Measurements from ENCODE around the gene PFKP. TPM values are rescaled to one million over a fixed set of nuclear protein-coding genes. Genes with fewer than 3 reads are reported as not detected.

The PFKP gene
- total RNA-seq, 3 donors from 2014 or later, result 239 to 271 (median 253) TPM

DNA sequence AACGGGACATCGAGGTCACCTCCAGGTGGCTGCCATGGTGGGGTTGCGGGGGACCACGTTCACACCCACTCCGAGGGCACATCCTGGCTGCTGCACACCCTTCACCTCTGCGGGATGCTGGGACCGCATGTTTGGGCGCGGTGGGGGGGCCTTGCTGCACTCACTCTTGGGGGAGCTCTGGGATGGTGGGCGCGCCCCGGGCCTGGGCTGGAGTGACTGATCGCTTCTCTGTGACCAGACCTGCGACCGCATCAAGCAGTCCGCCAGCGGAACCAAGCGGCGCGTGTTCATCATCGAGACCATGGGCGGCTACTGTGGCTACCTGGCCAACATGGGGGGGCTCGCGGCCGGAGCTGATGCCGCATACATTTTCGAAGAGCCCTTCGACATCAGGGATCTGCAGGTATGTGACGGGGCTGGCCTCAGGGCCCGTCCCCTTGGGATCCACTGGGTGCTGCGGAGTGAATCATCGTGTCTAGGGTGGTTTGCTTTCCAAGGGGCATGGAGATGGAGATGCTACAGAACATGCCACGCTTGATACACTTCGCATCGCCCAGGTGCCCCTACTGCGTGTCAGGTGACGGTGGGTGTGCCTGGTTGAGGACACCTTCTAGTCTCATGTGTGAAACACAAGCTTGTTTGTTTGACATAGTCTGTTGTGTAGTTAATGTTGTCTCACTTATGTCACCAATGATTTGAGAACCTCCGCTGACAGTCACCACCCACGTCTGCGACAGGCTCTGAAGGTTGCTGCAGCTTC lies 62.4 kb downstream of the PFKP start:
- no peak for ATAC-seq
- peaks cover 55% of the 10 kb centered on the region for H3K36me3 Mint-ChIP-seq (ENCODE audit: insufficient read depth)

DNA sequence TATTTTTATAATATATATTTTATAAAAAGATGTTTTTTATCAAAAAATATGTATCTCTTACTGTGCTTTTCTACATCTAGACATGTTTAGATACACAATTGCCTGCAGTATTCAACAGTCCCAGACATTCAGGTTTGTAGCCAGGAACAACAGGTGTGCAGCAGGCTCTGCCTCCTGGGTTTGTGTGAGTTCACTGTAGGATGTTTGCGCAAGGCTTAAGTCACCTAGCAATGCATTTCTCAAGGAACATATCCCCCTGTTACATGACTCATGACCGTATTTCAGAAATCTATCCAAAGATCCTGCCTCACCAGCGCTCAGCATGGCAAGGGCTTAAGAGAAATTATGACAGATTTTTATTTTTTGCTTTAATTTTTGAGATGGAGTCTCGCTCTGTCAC lies 63.8 kb downstream of the PFKP start:
- H3K4me3 Mint-ChIP-seq, result no peak overlapping the region
- H3K9me3 Mint-ChIP-seq, result no peaks in the 10 kb centered on the region
- no peak for DNase-seq
- no peaks in the 10 kb centered on the region for H3K4me1 Mint-ChIP-seq (ENCODE audit: low read depth)
- H3K36me3 Mint-ChIP-seq (ENCODE audit: insufficient read depth), result peaks cover 55% of the 10 kb centered on the region
- ATAC-seq, result no peak
- no peaks in the 10 kb centered on the region for H3K27me3 Mint-ChIP-seq (ENCODE audit: low read depth)

More for the DNA sequence above, 62.4 kb downstream of the PFKP start:
- no peaks in the 10 kb centered on the region for H3K4me1 Mint-ChIP-seq (ENCODE audit: low read depth)
- DNase-seq, result no peak
- no peak overlapping the region for H3K4me3 Mint-ChIP-seq
- H3K27me3 Mint-ChIP-seq (ENCODE audit: low read depth), result no peaks in the 10 kb centered on the region
- H3K9me3 Mint-ChIP-seq, result no peaks in the 10 kb centered on the region

DNA sequence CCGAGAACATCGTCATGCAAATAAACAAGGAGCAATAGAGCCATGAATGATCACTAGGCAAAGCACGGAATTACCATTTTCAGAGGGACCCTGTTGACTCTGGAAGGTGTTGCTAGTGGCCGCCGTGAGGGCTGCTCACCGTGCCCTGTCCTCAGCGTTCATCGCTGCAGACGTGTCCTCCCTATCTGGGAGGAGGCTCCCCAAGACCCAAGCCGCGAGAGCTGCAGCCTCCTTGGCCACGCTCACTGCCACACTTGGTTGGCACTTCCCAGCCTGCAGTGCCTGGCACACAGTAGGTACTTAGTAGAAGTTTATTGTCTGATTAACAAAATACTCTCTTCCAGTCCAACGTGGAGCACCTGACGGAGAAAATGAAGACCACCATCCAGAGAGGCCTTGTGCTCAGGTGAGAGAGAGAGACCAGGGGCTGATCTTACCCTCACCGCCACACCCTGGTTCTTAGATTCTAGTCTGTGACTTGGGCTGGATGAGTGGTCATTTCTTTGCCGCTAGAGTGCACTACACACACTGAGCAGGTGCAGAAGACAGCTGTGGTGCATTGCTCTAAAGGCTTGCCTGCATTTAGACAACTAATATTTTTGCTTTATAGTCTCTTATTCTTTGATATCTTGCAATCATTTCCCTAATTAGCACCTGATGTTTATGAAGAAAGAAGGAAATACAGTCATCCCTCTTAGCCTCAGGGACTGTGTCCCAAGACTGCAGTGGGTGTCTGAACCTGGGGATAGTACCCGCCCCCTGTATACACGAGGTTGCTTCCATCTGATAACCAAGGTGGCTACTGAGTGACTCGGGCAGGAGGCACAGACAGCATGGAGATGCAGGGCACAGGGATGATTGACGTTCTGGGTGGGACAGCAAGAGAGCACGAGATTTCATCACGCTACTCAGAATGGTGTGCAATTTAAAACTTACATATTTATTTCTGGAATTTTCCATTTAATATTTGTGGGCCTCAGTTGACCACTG lies 65.0 kb downstream of the PFKP start:
- Mint-ChIP-seq H3K9me3 (no peaks in the 10 kb centered on the region), H3K4me1 (ENCODE audit: low read depth) (no peaks in the 10 kb centered on the region), H3K36me3 (ENCODE audit: insufficient read depth) (peaks cover 58% of the 10 kb centered on the region), H3K4me3 (no peak overlapping the region), H3K27me3 (ENCODE audit: low read depth) (no peaks in the 10 kb centered on the region)
- ATAC-seq (no peak), DNase-seq (no peak)

DNA sequence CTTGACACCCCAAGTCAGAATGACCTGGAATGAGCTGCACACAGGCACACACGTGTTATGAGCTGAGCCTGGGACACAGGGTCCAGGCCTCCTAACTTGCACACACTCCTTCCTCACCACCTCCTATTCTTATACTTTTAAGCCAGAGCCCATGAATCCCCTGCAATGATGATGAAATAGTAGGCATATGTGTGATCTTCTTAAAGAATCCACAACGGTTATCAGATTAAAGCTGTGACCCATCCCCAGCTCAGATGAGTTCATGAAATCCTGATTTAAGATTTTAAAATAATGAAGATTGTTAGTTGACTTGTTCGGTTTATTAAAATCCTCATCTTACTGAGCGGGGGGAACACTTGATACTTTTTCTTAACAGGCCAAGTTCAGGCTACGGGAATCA lies 66.6 kb downstream of the PFKP start:
- Mint-ChIP-seq H3K27me3 (ENCODE audit: low read depth) (no peaks in the 10 kb centered on the region), H3K9me3 (no peaks in the 10 kb centered on the region), H3K4me3 (no peak overlapping the region), H3K4me1 (ENCODE audit: low read depth) (no peaks in the 10 kb centered on the region), H3K36me3 (ENCODE audit: insufficient read depth) (peaks cover 62% of the 10 kb centered on the region)
- ATAC-seq, result no peak
- no peak for DNase-seq

DNA sequence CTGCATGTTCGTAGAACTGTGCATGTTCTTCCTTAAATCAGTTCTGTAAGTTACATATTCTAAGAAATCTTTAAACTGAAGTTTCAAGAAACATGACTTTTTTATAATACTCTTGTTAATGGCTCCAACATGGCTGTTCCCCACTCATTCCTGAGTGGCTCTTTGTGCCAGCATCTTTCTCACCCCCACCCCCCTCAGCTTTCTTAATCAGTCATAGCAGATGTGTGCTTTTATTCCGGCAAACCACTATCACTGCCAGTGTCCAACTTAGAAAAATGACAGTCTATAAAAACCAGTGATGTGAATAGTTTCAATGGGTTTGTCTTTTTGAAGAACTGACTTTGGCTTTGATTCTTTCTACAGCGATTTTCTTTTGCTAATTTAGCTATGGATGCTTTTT lies 67.7 kb downstream of the PFKP start:
- Mint-ChIP-seq H3K4me3 (no peak overlapping the region), H3K27me3 (ENCODE audit: low read depth) (no peaks in the 10 kb centered on the region), H3K4me1 (ENCODE audit: low read depth) (no peaks in the 10 kb centered on the region), H3K36me3 (ENCODE audit: insufficient read depth) (peaks cover 65% of the 10 kb centered on the region), H3K9me3 (no peaks in the 10 kb centered on the region)
- no peak for DNase-seq
- no peak for ATAC-seq

DNA sequence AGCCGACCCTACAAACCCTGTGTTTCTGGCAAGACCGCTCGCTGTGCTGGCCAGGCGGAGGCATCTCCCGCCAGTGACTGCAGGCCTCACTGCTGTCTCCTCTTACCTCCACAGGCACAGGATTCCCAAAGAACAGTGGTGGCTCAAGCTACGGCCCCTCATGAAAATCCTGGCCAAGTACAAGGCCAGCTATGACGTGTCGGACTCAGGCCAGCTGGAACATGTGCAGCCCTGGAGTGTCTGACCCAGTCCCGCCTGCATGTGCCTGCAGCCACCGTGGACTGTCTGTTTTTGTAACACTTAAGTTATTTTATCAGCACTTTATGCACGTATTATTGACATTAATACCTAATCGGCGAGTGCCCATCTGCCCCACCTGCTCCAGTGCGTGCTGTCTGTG lies 69.0 kb downstream of the PFKP start:
- ATAC-seq, result no peak

DNA sequence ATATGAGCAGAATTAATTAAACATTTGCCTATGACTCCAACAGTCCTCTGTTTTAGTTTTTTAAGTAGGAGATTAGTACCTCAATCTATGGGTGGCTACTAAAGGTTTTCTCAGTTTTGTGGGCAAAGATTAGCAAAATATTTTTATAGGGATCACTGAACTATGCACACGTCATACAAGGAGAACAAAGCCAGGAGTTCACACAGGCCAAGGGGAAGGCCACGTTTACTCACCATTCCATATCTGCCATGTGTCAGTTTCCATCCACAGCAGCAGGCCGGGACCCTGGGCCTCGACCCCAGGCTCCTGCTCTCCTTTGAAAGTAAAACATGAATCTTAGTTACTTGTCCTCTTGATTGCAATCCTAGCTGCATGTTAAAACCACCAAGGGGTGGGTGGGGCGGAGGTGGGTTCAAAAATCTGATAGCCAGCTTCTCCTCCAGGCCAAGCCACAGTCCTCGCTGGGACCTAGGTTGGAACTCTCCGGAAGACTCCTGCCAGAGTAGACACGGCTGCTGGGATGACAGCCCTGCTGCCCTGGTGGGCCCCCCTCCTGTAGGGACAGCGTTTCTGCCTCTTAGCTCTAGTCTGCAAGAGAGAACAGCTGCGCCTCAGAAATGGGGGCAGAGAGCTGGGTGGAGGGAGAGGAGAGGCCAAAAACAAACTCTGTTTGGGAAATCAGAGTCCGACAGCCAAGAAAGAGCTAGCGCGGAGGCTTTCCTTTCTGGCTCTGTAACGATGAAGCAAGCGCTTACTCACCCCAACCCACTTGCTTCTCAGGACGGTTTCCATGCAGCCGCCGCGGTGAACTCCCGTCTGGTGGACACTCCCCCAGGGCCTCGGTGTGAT lies 69.6 kb downstream of the PFKP start:
- ATAC-seq (no peak), DNase-seq (no peak)
- no peaks in the 10 kb centered on the region for H3K4me1 Mint-ChIP-seq (ENCODE audit: low read depth)
- peaks cover 69% of the 10 kb centered on the region for H3K36me3 Mint-ChIP-seq (ENCODE audit: insufficient read depth)
- H3K27me3 Mint-ChIP-seq (ENCODE audit: low read depth), result no peaks in the 10 kb centered on the region
- H3K4me3 Mint-ChIP-seq, result no peak overlapping the region
- H3K9me3 Mint-ChIP-seq, result no peaks in the 10 kb centered on the region

More for the DNA sequence above, 69.0 kb downstream of the PFKP start:
- Mint-ChIP-seq H3K9me3 (no peaks in the 10 kb centered on the region), H3K4me1 (ENCODE audit: low read depth) (no peaks in the 10 kb centered on the region), H3K36me3 (ENCODE audit: insufficient read depth) (peaks cover 69% of the 10 kb centered on the region), H3K4me3 (no peak overlapping the region), H3K27me3 (ENCODE audit: low read depth) (no peaks in the 10 kb centered on the region)
- no peak for DNase-seq

DNA sequence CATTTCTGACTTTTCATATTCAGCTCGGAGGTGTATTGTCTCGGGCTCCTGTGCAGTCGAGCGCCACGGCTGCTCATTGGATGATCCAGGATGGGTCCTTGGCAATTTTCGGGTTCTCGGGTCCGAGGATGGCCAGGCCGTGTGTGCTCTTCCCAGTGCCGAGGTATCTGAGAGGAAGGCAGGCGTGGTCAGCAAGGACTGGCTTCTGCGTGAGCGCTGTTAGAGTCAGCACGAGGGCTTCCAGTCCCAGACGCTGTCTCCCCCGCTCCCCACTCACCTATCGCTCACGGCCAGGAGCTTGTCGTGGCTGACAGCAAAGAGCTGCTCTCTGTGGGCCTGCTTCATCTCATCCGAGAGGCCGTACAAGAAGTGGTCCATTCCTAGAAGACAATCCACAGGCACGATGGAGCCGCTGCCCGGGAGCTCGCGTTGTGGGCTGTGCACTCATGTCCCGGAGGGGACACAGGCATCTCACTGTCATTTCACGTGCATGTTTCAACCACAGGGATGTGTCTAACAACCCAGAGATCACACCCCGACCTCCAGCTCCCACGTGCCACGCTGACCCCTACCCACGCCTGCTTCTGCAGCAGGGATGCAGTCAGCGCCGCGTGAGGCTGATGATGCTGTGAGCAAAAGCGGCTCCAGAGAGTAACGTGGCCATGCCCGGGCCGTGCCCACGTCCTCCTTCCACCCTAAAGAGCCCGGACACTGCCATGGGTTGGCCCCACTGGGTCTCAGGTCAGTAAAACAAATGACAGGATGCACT lies 70.8 kb downstream of the PFKP start:
- Mint-ChIP-seq H3K4me1 (ENCODE audit: low read depth) (no peaks in the 10 kb centered on the region), H3K27me3 (ENCODE audit: low read depth) (no peaks in the 10 kb centered on the region), H3K36me3 (ENCODE audit: insufficient read depth) (peaks cover 68% of the 10 kb centered on the region), H3K9me3 (no peaks in the 10 kb centered on the region), H3K4me3 (no peak overlapping the region)
- DNase-seq (no peak), ATAC-seq (no peak)

DNA sequence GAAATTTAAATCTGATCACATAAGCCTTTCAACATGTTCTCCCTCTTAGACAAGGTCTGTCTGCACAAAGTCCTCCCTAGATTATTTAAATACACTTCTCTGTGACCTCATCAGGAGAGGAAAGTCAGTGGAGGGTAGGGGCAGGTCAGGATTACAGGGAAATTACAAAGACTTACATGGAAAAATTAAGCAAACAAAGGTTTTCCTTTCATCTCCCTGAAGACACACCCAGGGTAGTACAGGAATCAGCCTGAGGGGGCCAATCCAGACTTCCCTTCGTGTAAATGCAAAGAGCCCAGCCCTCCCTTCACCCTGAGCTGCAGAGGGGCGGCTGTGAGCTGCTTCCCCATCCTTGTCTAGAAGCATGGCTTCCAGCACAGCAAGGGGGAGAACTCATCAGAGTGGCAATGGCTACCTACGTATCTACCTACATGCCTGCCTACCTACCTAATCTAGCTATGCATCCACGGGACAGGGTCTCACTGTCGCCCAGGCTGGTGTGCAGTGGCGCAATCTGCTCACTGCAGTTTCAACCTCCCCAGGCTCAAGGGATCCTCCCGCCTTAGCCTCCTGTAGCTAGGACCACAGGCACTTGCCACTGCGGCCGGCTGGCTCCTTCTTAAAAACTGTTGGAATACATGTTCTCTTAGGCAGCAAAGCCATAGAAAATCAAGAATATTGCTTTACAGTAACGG lies 72.0 kb downstream of the PFKP start:
- ATAC-seq, result no peak
- no peak overlapping the region for H3K4me3 Mint-ChIP-seq

DNA sequence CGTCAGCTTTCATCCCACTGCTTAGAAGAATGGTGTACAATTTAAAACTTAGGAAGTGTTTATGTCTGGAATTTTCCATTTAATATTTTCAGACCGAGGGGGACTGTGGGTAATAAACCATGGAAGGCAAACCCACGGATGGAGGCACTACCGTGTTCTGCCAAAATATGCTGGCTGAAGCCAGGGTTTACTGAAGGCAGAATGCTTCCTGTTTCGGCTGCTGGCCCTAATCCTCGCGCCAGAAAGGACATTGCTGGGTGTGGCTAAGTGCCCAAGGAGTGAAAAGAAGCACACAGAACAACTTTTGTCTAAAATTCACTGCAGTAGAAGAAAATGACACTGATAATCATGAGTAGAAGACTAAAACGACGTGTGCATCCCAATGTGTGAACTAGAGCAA lies 72.9 kb downstream of the PFKP start:
- DNase-seq, result no peak
- Mint-ChIP-seq H3K9me3 (no peaks in the 10 kb centered on the region), H3K36me3 (ENCODE audit: insufficient read depth) (peaks cover 66% of the 10 kb centered on the region), H3K27me3 (ENCODE audit: low read depth) (no peaks in the 10 kb centered on the region), H3K4me1 (ENCODE audit: low read depth) (no peaks in the 10 kb centered on the region), H3K4me3 (no peak overlapping the region)
- no peak for ATAC-seq

More for the DNA sequence above, 72.0 kb downstream of the PFKP start:
- H3K4me1 Mint-ChIP-seq (ENCODE audit: low read depth), result no peaks in the 10 kb centered on the region
- DNase-seq, result no peak
- H3K27me3 Mint-ChIP-seq (ENCODE audit: low read depth), result no peaks in the 10 kb centered on the region
- peaks cover 71% of the 10 kb centered on the region for H3K36me3 Mint-ChIP-seq (ENCODE audit: insufficient read depth)
- H3K9me3 Mint-ChIP-seq, result no peaks in the 10 kb centered on the region

DNA sequence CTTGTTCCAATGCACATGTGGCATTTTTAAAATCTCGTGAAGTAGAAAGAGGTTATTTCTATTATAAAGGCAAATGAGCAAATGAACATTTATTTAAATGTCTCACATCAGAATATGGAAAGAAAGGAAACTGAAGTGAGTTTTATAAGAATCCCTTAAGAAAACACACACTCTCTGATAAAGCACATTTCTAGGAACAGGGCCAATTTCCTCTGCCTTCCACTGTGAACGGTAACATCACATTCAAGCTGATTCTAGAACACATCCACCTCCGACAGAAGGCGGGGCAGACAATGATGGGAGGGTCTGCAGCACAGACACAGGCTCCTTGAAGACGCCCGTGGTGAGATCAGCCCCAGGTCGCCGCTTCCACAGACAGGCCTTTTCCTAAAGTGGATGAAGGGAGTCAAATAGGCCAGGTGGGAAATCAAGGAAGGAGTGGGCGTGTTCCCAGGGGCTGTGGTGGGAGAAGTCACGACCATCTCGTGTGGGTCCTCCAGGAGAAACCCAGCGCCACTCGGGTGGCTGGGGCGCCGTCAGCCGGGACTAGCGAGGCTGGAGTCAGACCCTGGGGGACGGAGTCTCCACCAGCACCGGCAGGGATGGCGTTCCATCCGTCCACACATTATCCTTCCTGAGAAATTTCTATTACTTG lies 74.1 kb downstream of the PFKP start:
- H3K36me3 Mint-ChIP-seq (ENCODE audit: insufficient read depth), result peaks cover 71% of the 10 kb centered on the region
- no peaks in the 10 kb centered on the region for H3K27me3 Mint-ChIP-seq (ENCODE audit: low read depth)
- no peak overlapping the region for H3K4me3 Mint-ChIP-seq
- no peak for ATAC-seq
- H3K4me1 Mint-ChIP-seq (ENCODE audit: low read depth), result no peaks in the 10 kb centered on the region
- DNase-seq, result no peak
- no peaks in the 10 kb centered on the region for H3K9me3 Mint-ChIP-seq

DNA sequence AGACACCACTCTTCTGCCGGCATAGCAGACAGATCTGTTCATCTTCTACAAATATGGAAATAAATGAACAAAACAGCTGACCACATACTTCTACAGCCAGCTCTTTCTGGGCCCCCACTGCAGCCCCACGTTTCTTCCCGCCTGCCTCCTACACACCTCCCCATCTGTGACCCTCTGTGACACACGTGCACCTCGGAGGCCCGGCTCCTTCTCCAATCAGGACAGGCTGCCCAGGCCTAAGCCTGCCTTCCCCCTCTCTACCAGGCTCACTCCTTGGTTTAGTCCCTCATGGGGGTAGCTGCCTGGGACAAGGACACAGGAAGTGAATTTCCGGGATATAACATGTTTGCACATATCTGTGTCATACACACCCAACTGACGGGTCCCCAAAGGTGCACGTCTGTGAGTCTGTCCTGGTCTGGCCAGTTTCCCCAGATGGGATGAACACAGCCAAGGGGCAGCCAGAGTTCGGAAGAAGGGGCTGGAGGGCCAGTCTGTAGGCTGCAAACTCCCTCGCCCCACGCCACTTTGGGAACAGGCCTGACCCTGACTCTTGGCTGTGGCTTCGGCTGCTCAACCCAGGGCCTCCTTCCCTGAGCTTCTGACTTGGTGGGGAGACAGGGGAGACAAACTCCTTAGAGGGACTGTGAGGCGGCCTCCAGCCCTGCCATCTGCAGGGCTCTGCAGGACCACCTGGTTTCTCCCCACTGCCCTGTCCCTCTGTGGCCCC lies 75.0 kb downstream of the PFKP start:
- ATAC-seq (no peak), DNase-seq (no peak)
- Mint-ChIP-seq H3K4me1 (ENCODE audit: low read depth) (no peaks in the 10 kb centered on the region), H3K4me3 (no peak overlapping the region), H3K27me3 (ENCODE audit: low read depth) (no peaks in the 10 kb centered on the region), H3K9me3 (no peaks in the 10 kb centered on the region), H3K36me3 (ENCODE audit: insufficient read depth) (peaks cover 73% of the 10 kb centered on the region)
